GM12892 (cell line): ENCODE data around the gene NINJ2.

ENCODE experiments used
- DNase-seq: peaks from one replicate; pipeline ENCODE4 v3.0.0; 2011; ENCODE audit not compliant: insufficient read length
- FAIRE-seq: peaks from 2 replicates; lab custom pipeline; 2011; peaks lifted over from hg19 to GRCh38; lab: Jason Lieb, UNC
- POLR2A ChIP-seq: IDR thresholded peaks from 2 replicates; pipeline ENCODE4 v1.6.1; 2011; ENCODE audit warnings: low read depth, low read length, control low read depth
- POLR2AphosphoS5 ChIP-seq: IDR thresholded peaks from 2 replicates; pipeline ENCODE4 v1.6.1; 2011; ENCODE audit warnings: low read depth, low read length, control low read depth
- TAF1 ChIP-seq: IDR thresholded peaks from 2 replicates; pipeline ENCODE4 v1.6.1; 2011; ENCODE audit warnings: low read depth, mild to moderate bottlenecking, control low read depth, low read length, borderline replicate concordance

Gene NINJ2

DNA sequence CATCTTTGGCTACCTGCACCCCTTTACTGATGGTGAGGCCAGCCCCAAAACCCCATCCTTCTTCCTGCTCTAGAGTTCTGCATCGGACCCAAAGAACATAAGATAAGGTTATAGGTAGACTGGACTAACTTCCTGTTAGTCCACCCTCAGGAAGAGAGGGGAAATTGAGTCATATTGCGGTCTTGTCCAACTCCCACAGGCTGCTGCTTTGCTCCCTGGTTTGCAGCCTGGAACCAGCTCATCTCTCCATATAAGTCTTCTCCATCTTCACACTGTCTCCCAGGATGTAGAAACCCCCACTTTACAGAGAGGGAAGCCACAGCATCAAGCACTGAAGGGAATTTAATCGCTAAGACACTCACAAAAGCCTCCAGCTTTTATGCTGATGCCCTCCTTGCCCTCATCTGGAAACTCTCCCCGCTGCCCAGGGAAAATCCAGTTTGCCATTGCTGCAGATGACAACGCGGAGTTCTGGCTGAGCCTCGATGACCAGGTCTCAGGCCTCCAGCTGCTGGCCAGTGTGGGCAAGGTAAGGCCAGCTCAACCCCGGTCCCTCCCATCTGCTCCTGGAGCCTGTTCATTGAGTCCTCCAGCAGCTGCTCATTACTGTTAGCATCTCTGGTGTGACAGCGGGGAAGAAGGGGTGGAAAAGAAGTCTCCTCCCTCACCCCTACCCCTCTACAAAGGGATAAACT, 118.2 kb downstream of the NINJ2 start:
- no peak for DNase-seq
- TF ChIP-seq TAF1 (no peak), POLR2A (no peak), POLR2AphosphoS5 (no peak)
- no peak for FAIRE-seq

- FAIRE-seq (no peak), DNase-seq (no peak)
- no peak for TF ChIP-seq TAF1
- TF ChIP-seq POLR2AphosphoS5 = no peak
- no peak for TF ChIP-seq POLR2A
These were observed 119.1 kb downstream of the NINJ2 start for GRCh38 chr12:544142-544541.

- TF ChIP-seq POLR2A (no peak), POLR2AphosphoS5 (no peak), TAF1 (no peak)
- DNase-seq (no peak), FAIRE-seq (no peak)
These were observed 120.2 kb downstream of the NINJ2 start for GRCh38 chr12:543114-543451.

GRCh38 chr12:542395-543113, 120.7 kb downstream of the NINJ2 start:
- no peak for TF ChIP-seq POLR2AphosphoS5
- no peak for TF ChIP-seq TAF1
- no peak for TF ChIP-seq POLR2A
- FAIRE-seq (no peak), DNase-seq (no peak)

DNA sequence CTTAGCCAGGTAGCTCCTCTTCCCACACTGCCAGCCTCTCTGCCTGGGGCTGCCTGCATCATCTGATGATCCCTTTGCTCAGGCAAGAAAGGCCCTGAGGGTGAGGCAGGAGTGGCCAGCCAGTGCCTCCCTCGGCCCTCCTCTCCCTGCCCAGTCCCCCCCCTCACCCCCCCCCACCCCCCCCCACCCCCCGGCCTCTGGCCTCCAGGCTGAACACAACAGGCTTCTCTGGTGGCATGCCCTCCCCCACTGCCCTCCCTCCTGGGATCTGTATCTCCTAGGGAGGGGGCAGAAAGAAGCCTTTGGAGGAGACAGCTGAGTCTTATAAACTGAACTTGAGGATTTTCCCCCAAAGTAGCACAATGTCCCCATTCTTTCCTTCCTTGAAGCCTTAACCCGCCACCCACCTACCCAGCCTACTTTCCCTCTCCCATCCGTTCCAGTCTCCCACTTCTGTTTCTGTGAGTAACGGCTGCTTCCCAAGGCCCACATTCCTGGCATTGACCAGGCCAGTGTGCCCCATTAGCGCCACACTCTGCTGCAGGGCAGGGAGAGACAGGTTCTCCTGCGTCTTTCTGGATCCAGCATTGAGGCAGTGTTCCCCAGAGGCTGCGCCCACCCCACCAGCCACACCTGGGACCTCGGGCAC, 121.4 kb downstream of the NINJ2 start:
- DNase-seq (no peak), FAIRE-seq (no peak)
- TF ChIP-seq POLR2AphosphoS5 = no peak
- TF ChIP-seq POLR2A = no peak
- no peak for TF ChIP-seq TAF1

GRCh38 chr12:539540-540310, 123.5 kb downstream of the NINJ2 start:
- no peak for FAIRE-seq
- no peak for TF ChIP-seq TAF1
- TF ChIP-seq POLR2AphosphoS5 = no peak
- no peak for TF ChIP-seq POLR2A

DNA sequence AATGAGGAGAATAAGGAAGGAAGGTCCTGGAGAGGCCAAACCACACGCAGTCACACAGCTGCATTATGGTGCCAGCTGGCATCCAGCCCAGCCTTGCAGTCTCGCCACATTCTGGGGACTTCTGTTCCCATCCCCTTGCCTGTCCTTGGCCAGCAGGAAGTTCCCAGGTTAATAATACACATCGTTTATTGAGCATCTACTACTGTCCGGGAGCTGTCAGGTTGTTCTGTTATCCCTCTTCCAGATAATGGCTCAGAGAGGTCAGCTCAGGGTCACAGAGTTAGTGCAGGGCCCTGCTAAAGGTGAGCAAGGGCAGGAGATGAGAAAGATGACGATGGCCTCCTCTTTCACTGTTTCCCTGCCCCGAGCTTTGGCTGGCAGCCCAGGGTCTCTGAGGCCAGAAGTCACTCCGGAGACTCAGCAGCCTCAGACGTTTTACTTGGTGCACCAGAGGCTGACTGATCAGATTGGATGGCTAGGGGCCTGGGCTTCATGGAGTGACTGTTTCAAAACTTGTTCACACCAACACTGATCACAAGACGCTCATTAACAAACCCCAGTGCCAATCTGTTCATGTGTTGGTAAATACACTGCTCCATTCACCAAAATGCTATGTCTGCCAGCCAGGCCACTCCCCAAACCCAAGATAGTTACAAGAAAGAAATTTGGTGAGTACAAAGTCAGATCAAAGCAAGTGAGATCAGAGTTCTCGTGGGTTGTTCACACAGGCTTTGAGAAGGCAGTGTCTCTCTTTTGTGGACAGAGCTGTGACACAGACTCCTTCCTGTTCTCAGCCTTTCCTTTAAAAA, 124.3 kb downstream of the NINJ2 start:
- TF ChIP-seq TAF1 (no peak), POLR2AphosphoS5 (no peak), POLR2A (no peak)
- DNase-seq (no peak), FAIRE-seq (no peak)

More at GRCh38 chr12:539540-540310, 123.5 kb downstream of the NINJ2 start:
- no peak for DNase-seq

DNA sequence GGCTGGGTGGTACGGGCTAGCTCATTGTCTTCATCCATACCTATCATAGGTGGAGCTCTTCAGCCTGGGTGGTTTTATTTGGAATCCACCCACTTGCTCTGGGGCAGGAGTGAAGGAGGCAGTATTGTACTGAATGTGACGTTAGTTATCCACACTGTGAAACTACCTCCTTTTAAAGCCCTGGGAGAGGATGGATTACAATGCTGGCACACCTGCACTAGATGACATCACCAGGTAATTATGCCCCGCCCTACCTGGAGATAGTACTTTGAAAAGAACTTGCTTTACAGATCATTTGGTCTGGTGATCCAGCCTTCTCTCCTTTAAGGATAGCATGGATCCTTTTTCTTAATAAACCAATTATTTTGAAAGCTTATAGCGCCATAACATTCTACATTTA, 125.5 kb downstream of the NINJ2 start:
- DNase-seq (no peak), FAIRE-seq (no peak)
- TF ChIP-seq TAF1 = no peak
- no peak for TF ChIP-seq POLR2A
- TF ChIP-seq POLR2AphosphoS5 = no peak

GRCh38 chr12:536751-537245, 126.4 kb downstream of the NINJ2 start:
- no peak for TF ChIP-seq POLR2A
- TF ChIP-seq TAF1 = no peak
- TF ChIP-seq POLR2AphosphoS5 = no peak
- DNase-seq (no peak), FAIRE-seq (no peak)

DNA sequence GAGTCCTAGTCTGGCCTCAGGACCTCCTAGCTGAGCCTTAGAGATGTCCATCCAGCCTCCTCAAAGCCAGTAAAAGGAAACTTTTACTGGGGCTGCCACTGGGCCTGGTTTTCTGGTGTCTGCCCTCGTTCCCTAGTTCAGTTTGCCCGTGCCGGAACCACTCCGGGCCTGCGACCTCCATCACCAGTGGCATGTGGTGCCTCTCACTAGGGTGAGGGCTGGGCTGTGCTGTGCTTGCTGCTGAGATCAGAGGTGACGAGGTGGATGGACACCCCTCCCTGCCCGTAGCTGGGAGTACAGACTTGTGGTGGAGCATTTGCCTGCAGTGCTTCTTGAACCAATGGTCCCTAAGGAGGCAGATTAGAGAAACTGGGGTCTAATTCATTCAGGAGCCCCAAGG, 127.8 kb downstream of the NINJ2 start:
- FAIRE-seq = no peak
- DNase-seq = no peak
- TF ChIP-seq POLR2A = no peak
- no peak for TF ChIP-seq TAF1
- no peak for TF ChIP-seq POLR2AphosphoS5

DNA sequence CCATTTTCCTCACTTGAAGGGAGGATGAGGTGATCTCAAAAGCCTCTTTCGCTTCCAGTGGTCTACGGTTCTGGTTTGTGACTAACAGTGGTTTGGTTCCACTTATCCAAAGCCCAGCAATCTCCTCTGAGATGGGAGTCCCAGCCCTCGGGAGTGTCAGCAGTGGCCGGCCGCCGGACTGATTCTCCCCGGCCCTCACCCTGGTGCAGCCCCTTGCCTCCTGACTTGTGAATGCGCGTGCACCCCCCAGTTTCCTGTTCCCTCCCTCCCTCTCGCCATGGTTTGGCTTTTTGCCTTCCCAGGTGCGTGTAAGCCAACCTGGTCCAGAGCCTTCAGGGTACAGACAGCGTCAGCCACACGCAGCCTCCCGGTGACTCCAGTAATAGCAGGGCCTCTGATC, 129.0 kb downstream of the NINJ2 start:
- TF ChIP-seq TAF1 (no peak), POLR2A (no peak), POLR2AphosphoS5 (no peak)
- DNase-seq (no peak), FAIRE-seq (no peak)

DNA sequence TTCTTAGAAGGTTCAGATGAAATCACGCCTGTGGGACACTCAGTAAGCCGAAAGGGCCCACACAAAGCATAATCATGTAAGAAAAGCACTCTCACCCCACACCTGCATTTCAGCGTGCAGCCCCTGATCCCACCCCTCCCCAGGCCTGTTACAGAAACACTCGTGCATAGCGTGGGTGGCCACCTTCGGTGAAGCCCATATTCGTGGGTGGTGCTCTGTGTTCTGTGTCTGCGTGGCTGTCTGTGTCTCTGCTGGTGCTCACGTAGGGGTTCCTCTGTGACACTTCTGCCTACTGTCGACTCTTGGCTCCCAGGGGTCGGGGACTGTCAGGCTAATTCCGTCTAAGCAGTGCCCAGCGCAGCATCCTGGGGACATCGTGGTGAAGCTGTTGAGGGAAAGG, 129.5 kb downstream of the NINJ2 start:
- FAIRE-seq (no peak), DNase-seq (no peak)
- TF ChIP-seq TAF1 = no peak
- TF ChIP-seq POLR2A = no peak
